ENCODE results near the gene LY86.

Gene LY86

GRCh38 chr6:6683969-6684833 lies 95.7 kb downstream of the LY86 start:
- DNase-seq = no peak

DNA sequence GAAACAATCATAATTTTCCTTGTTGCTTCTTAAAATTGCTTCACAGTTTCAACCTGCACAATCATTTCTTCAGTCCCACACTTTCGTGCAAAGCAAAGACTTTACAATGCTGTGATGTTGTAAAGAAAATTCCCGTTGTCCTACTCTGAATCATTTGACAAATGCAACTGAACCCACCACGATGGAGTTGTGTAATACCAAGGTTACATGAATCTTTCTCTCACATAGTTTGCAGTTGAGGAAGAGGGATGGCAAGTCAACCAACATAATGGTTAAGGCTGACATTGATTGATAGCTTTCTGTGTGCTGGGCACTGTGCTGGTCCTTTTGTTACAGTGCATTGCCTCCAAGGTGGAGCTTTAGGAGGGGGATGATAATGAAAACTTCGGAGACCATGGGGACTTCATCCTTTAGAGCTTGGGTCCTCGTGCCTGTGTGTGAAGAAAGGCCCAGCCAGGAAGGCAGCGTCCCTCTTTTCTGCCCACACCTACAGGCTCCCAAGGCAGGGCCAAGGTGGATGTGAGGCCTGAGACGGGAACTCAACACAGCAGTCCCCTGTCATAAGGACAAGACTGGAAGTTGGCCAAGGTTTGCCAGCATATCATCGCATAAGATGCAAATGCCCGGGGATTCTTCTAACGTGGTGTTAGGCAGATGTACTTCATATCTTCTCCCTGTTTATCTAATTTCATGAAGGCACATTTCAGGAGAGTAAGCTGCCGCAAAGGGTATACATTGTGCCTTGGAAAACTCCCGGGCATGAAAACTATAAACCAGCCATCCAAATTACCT lies 96.9 kb downstream of the LY86 start:
- no peak for DNase-seq

GRCh38 chr6:6686176-6686575 lies 97.7 kb downstream of the LY86 start:
- peak; percentile 87 for DNase-seq

- DNase-seq = peak; percentile 99
Observed at GRCh38 chr6:6686748-6687601, 98.5 kb downstream of the LY86 start.

DNA sequence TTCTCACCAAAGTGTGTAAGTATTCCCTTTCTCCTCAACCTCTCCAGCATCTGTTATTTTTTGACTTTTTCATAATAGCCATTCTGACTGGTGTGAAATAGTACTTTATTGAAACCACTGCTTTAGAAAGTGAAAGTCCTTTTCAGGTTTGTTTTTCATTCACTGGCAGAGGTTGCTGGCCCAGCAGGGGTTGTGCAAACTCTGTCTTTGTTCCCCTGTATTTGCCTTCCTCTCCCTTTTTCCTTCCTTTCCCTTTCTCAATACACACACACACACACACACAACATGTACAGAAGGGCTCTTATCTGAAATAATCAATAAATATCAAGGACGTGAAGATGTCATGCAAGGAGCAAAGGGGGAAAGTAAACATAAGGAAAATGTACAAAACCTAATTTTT lies 99.8 kb downstream of the LY86 start:
- DNase-seq = no peak

DNA sequence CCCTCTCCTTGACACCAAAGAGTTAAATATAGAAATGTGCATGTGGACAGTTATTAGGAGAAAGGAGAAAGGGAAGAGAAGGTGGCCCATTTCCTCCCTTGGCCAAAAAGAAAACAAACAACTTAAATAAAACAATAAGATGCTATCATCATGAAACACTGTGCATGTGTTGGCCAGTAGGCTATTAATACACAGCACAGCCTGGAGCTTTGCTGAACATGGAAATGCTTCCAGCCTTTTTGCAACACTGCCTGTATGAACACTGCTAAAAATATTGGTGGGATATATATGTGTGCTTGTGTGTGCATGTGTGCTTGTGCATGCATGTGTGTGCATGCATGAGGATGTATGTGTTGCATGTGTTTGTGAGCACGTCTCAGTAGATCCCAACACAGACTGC lies 100.4 kb downstream of the LY86 start:
- DNase-seq = no peak

GRCh38 chr6:6689400-6690143 lies 101.1 kb downstream of the LY86 start:
- DNase-seq = no peak

- DNase-seq = no peak
Observed at GRCh38 chr6:6690144-6690483, 101.6 kb downstream of the LY86 start.

DNA sequence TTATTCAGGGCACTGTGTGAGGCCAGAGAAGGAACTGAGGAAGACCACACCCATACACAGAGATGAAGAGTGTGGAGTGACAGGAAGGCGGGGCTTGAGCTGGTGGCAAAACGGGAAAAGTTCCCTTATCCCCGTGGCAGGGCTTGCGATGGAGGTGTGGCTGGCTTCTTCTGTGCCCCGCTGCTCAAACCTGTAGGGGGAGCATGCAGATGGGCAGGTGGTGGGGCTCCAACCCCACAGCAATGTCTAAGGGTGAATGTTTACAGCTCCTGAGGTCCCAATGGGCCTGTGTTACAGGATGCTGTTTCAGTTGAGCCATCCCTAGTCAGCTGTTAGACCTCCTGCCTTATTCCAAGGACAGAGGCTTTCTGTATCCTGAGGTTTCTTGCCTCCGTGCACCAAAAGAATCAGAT lies 105.9 kb downstream of the LY86 start:
- DNase-seq = no peak

- DNase-seq = no peak
Observed at GRCh38 chr6:6694825-6695624, 106.5 kb downstream of the LY86 start.

- no peak for DNase-seq
Observed at GRCh38 chr6:6695625-6696276, 107.2 kb downstream of the LY86 start.

DNA sequence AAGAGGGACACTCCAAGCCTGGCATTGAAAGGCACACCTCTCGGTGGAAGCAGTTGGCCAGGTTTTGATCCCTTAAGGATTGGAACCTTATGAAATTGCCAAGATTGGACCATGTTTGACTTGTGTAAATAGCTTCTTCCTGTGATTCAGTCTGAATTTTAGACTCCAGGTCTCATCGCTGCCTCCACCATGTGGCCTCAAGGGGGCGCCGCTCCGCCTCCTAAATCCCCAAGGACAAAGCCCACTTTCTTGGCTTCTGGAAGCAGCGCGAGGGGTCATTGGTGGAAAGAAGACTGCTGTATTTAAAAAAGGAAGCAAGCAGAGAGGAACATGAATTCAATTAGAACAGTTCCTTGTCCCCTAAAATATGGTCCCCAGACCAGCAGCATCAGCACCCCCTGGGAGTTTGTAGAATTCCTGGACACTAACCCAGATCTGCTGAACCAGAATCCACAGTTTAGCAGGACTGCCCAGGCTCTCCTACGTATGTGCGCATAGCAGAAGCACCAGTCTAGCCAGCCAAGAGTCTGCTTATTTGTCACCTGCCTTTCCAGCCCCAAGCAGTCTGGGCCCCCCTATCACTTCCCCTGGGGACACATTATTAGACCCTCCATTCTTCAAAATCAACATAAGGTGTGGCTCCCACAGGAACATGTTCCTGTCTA lies 108.5 kb downstream of the LY86 start:
- peak; percentile 90 for DNase-seq

GRCh38 chr6:6697620-6698019 lies 109.1 kb downstream of the LY86 start:
- peak; percentile 96 for DNase-seq

DNA sequence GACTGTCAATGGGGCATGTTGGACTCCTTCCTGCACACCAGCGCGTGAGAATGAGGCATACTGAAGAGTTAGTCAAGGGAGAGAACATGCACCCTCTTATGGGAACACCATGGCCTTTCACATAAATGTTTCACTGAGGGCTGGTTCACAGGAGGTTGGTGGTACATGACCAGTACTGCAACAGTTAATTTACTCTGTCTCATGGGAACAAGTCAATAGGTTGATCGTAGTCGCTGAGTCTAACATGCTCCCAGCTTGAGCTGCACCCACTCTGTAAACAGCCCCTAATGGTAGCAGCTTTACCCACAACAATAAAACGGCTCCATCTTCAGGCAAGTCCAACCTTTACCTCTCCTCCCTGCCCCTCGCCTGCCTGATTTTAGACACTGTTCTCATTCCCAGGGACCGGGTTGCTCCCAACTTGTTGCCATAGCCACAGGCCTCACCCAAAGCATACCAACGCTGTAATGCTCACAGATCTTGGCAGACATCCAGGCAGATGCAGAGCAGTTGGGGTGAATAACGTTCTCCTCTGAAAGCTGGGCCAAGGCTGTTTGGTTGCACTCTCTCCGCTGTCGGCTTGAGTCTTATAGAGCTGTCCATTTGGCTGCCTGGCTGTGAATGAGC lies 111.3 kb downstream of the LY86 start:
- DNase-seq = peak; percentile 84

GRCh38 chr6:6700407-6701270 lies 112.1 kb downstream of the LY86 start:
- DNase-seq = no peak

DNA sequence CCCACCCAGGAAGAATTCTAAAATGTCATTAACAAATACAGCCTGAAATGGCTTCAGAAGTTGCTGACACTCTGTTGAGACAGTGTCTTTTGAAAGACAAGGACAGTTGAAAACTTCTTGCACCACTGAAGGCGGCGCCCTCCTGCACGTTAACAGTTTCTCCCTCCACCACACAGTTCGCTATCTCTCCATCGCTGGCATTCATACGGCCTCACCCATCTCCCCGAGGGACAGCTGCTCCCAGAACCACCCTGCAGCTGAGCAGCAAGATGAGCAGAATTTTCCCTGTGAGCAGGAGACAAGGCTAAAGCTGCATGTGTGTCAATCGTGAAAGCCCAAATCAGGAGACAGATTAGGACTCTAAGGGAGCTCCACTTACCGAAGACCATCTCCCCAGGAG lies 113.3 kb downstream of the LY86 start:
- DNase-seq = no peak

DNA sequence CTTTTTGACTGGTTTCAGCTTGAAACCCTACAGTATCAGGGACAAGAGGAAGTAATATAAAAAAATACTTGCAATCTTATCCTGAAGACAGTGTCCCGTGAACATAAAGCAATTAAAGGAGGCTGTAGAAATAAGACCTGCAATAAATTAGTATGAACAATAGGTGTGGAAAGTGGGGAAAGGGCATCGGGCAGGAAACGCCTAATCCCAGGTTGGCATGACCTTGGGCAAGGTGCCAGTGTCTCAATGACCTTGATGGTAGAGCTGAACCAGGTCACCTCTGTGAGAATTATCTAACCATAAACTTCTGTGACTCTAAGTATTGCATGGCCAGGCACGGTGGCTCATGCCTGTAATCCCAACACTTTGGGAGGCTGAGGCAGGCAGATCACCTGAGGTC lies 115.2 kb downstream of the LY86 start:
- no peak for DNase-seq
